Type B pancreatic cell (in vitro differentiated cells): ENCODE data around the gene SETD7. TPM values are rescaled to one million over a fixed set of nuclear protein-coding genes. Genes with fewer than 3 reads are reported as not detected.
"Not testable (repeated sequence)": the region's sequence is repeated elsewhere in the genome, so short reads cannot be mapped to it uniquely, and the experiment has no call there.

Source experiments
- DNase-seq: peaks from one replicate; pipeline ENCODE4 v3.0.0; 2021; ENCODE audit warnings: mixed read lengths; ENCODE audit not compliant: unreplicated experiment; ENCODE audit errors: extremely low spot score
- H3K27ac Mint-ChIP-seq: 2 replicates; pipeline ENCODE4 v1.8.0; 2021; ENCODE audit warnings: mild to moderate bottlenecking, mixed read lengths
- H3K27me3 Mint-ChIP-seq: 2 replicates; pipeline ENCODE4 v1.8.0; 2021; ENCODE audit warnings: mixed read lengths
- H3K36me3 Mint-ChIP-seq: 2 replicates; pipeline ENCODE4 v1.8.0; 2021; ENCODE audit warnings: mixed read lengths
- H3K4me1 Mint-ChIP-seq: one replicate; pipeline ENCODE4 v1.8.0; 2021; ENCODE audit warnings: mixed read lengths; ENCODE audit not compliant: unreplicated experiment
- H3K4me3 Mint-ChIP-seq: 2 replicates; pipeline ENCODE4 v1.8.0; 2021; ENCODE audit warnings: mild to moderate bottlenecking, mixed read lengths
- H3K9me3 Mint-ChIP-seq: 2 replicates; pipeline ENCODE4 v1.8.0; 2021; ENCODE audit warnings: mixed read lengths
- CTCF ChIP-seq: fragments of 200-600 bp; sonication (generic); conservative IDR thresholded peaks from 2 replicates; pipeline ENCODE4 v1.5.0; 2021; ENCODE audit warnings: antibody characterized with exemption, mild to moderate bottlenecking
- total RNA-seq: library from RNA; stranded (reverse); gene quantifications from 2 replicates; pipeline ENCODE4 v1.2.1, GENCODE V29; 2021; ENCODE audit warnings: low replicate concordance

SETD7 gene
- total RNA-seq, 1 donor from 2014 or later = 17.0 TPM

DNA sequence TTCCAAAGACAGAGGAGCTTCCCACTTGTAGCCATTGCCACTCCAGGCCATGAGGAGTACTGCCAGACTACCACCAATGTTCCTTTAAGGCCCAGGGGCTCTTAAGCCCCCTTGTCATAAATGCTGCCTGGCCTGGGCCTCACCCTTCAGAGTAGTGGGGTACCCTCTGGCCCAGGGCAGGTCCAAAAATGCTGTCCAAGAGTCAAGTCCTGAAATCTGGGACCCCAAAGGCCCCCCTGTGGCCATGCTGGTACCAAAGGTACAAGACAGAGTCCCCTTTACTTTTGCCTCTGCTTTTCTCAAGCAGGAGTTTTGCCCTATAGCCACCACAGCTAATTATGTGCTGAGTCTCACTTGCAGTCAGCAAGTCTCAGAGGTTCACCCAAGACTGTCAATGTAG, 85.7 kb downstream of the SETD7 start:
- no peaks in the 10 kb centered on the region for H3K4me1 Mint-ChIP-seq
- peaks cover 33% of the 10 kb centered on the region for H3K36me3 Mint-ChIP-seq
- H3K27ac Mint-ChIP-seq = no peak overlapping the region

GRCh38 chr4:139469869-139470268, 86.2 kb downstream of the SETD7 start:
- H3K36me3 Mint-ChIP-seq = peaks cover 33% of the 10 kb centered on the region
- H3K4me3 Mint-ChIP-seq = no peak overlapping the region
- no peak for DNase-seq
- no peak for TF ChIP-seq CTCF
- H3K27me3 Mint-ChIP-seq = no peaks in the 10 kb centered on the region
- H3K9me3 Mint-ChIP-seq = no peaks in the 10 kb centered on the region
- no peaks in the 10 kb centered on the region for H3K4me1 Mint-ChIP-seq
- no peak overlapping the region for H3K27ac Mint-ChIP-seq

More for the DNA sequence above, 85.7 kb downstream of the SETD7 start:
- DNase-seq = no peak
- Mint-ChIP-seq H3K9me3 (no peaks in the 10 kb centered on the region), H3K27me3 (no peaks in the 10 kb centered on the region), H3K4me3 (no peak overlapping the region)
- no peak for TF ChIP-seq CTCF

GRCh38 chr4:139469216-139469615, 86.8 kb downstream of the SETD7 start:
- Mint-ChIP-seq H3K4me3 (no peak overlapping the region), H3K36me3 (peaks cover 33% of the 10 kb centered on the region), H3K27ac (no peak overlapping the region), H3K9me3 (no peaks in the 10 kb centered on the region), H3K27me3 (no peaks in the 10 kb centered on the region), H3K4me1 (no peaks in the 10 kb centered on the region)
- no peak for TF ChIP-seq CTCF
- no peak for DNase-seq

GRCh38 chr4:139468756-139469155, 87.3 kb downstream of the SETD7 start:
- H3K4me3 Mint-ChIP-seq, H3K9me3 Mint-ChIP-seq, H3K27me3 Mint-ChIP-seq, H3K27ac Mint-ChIP-seq, H3K4me1 Mint-ChIP-seq, DNase-seq: not testable (repeated sequence)
- peaks cover 33% of the 10 kb centered on the region for H3K36me3 Mint-ChIP-seq

DNA sequence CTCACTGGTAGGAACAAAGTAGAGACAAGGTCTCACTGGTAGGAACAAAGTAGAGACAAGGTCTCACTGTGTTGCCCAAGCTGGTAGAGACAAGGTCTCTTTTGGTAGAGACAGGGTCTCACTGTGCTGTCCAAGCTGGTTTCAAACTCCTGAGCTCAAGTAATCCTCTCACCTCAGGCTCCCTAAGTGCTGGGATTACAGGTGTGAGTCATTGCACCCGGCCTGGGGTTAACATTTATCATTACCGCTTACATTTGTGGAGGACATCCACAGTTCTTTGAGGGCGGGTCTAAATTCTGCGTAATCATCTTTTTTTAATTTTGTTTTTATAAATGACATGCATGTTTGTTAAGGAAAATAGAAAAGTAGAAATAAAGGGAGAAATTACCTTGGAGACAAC, 90.1 kb downstream of the SETD7 start:
- H3K9me3 Mint-ChIP-seq = no peaks in the 10 kb centered on the region
- no peak overlapping the region for H3K27ac Mint-ChIP-seq
- no peaks in the 10 kb centered on the region for H3K27me3 Mint-ChIP-seq
- H3K4me1 Mint-ChIP-seq = no peaks in the 10 kb centered on the region
- TF ChIP-seq CTCF = no peak
- no peak overlapping the region for H3K4me3 Mint-ChIP-seq
- DNase-seq = no peak
- H3K36me3 Mint-ChIP-seq = peaks cover 14% of the 10 kb centered on the region

GRCh38 chr4:139464512-139464911, 91.5 kb downstream of the SETD7 start:
- H3K9me3 Mint-ChIP-seq, H3K27me3 Mint-ChIP-seq, H3K4me1 Mint-ChIP-seq: not testable (repeated sequence)

GRCh38 chr4:139461022-139461628, 94.9 kb downstream of the SETD7 start:
- Mint-ChIP-seq H3K36me3 (peaks cover 9% of the 10 kb centered on the region), H3K4me1 (peaks cover 26% of the 10 kb centered on the region), H3K9me3 (no peaks in the 10 kb centered on the region), H3K4me3 (no peak overlapping the region), H3K27ac (no peak overlapping the region), H3K27me3 (no peaks in the 10 kb centered on the region)
- no peak for DNase-seq
- TF ChIP-seq CTCF = no peak

More at GRCh38 chr4:139464512-139464911, 91.5 kb downstream of the SETD7 start:
- H3K36me3 Mint-ChIP-seq = peaks cover 14% of the 10 kb centered on the region
- H3K27ac Mint-ChIP-seq, DNase-seq, H3K4me3 Mint-ChIP-seq: not testable (repeated sequence)
